Dermis blood vessel endothelial cell (primary cell): Measurements from ENCODE around the gene NRXN3. TPM values are rescaled to one million over a fixed set of nuclear protein-coding genes. Genes with fewer than 3 reads are reported as not detected.

ENCODE experiments used
- DNase-seq: peaks from one replicate; pipeline ENCODE4 v3.0.0; 2010
- total RNA-seq: library from RNA; depleted of rRNA; stranded (reverse); fragments of >200 nt; gene quantifications from 2 replicates; pipeline ENCODE4 v1.2.3, GENCODE V29; 2014

The NRXN3 gene
- total RNA-seq, 1 donor from 2014 or later: under 0.01 TPM

DNA sequence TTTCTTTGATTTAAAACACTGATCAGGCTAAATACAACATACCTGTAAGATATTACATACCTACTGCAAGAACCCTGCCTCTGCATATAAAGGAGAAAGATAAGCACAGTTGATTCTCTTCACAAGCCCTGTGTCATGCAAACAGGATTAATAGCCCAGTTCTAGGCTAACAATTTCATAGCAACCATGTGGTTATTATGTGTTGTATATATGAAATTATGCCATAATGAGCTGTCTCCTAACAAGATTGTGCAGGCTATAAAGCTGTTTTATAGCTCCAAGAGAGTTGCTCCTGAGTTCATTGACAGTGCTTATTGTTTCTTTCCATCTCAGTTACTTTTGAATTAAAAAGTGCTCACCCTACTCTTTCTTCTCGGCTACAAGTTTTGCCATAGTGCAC is 1431.9 kb downstream of the NRXN3 start:
- DNase-seq: no peak

DNA sequence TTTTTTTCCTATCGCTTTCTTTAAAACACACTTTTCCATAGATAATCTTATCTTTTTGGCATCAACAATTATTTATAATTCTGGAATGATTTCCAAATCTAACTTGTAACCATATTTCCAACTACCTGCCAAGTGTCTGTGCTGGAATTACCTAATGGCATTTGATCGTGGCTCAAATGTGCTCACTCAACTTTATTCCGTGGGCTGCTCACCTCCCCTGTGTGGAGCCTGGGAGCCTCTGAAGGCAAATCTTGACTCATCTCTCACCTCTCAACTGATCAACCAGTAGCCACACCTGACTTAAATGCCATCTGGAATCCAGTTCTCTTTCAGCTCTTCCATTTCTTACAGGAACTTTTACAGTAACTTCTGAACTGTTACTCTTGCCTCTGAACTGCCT is 1432.6 kb downstream of the NRXN3 start:
- no peak for DNase-seq

DNA sequence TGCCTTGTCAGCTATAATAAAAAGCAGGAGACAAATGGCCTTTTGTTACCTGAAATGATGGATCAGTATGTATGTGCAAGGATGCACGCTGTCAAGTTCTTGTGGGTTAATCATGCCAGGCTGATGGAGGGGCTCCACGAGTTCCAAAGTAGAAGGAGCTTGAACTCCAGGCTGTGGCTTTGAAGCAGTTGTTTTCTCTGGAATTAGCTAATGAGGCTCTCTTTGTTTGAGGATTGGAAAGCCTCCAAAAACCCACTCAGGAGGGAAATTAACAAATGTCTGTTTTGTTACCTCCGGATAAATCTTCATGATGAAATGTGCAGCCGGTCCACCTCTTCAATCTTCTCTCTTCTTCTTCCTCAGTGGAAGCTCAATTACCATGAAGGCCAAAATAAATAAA is 1435.7 kb downstream of the NRXN3 start:
- DNase-seq: peak; percentile 7

DNA sequence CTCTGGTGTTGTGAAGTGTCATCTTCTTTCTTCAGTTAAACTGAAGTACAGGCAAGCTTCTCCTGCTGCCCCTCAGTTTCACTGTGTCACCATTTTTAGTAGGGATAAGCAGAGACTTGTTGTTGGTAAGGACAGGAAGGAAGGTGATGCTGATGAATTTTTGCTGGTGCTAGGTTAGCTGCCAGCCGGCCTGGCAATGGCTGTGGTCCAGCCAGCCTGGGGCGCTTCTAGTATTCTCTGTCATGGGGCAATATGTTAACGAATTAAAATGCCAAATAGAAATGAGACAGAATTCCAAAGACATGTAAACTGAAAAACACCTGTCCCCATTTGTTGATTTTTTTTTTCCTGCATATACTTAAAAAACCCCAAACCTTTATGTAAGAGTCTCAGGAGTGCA is 1438.3 kb downstream of the NRXN3 start:
- no peak for DNase-seq

DNA sequence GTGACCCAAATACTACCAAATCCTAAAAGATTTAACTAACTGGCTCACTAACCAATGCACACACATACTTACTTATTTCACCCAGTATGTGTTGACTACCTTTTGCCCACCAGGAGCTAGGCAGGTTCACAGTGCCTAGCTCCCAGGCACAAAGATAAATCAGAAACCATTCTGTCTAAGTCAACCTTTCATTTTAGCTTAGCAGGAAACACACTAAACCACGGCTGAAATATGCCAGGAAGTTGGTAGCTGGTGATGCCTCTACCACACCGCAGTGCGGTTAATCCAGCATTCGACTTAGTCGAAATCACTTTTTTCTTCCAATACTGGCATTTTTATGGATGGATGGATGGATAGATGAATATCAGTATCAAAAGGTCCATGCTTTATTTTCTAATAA is 1443.5 kb downstream of the NRXN3 start:
- DNase-seq: no peak

DNA sequence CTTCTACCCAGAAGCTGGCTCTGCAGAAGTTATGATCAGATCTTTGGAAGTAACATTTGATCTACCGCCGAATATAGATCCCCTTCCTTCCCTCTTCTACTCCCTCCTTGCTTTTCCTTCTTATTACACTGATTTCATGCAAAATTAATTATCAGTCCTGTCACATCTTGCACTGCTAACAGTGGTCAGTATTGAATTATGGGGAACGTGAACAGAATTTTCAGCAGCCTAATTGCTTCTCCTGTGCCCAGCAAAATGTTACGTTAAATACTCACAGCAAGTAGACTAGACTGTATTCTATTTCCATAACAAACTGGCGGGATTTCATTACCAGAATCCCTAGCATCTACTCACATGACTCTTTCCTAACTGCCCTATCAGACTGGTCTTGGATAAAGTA is 1444.3 kb downstream of the NRXN3 start:
- no peak for DNase-seq

DNA sequence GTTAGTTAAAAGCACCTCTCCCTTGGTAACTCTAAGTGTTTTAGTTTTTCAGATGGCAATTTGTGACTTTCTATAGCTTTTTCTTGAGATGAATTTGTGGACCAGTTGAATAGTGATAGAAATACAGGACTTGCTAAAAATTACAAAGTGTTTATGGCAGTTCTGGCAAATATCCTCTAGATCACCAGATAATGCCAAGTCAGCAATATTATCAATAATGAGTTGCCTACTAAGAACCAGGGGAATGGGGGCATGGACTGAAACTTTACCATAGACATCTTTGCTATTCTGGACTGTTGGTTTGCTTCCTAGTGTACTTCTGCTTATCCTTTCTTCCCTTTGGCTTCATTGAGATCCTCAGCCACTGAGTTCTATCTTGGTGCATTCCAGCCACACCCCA is 1456.9 kb downstream of the NRXN3 start:
- no peak for DNase-seq

DNA sequence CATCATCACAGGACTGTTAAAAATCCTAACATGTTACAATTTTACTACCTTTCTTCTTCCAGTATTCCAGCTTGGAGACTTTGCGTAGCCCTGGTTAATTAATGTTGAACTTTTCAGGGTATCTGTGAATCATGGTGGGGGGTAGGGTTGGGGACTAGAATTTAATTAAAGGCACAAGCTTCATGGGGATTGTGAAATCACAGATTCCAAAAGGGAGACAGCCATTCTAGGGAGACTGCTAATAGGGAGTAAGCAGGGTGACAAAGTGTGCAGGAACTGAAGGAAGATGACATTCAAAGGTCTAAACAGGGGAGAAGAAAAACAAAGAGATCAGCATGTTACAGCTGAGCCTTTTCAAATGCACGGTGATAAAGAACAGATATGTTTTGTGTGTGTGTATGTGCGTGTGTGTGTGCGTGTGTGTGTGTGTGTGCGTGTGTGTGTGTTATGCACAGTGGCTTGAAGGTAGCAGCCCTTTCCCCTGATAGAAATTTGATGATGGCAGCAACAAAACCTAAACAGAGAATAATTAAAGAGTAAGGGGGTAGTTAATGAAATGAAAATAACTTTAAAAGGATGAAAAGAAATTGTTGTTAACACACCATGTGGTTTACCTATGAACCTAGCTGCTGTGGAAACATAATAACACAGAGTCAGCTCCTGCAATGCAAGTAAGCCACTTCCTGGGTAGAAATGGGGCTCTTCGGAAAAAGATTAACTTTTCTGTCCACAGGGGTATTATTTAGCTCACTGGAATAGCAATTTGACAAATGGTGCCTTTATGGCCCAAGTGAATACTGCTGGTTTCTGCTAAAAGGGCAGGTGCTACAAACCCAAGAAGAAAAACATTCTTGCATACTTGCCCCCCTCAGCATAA is 1459.5 kb downstream of the NRXN3 start:
- no peak for DNase-seq

DNA sequence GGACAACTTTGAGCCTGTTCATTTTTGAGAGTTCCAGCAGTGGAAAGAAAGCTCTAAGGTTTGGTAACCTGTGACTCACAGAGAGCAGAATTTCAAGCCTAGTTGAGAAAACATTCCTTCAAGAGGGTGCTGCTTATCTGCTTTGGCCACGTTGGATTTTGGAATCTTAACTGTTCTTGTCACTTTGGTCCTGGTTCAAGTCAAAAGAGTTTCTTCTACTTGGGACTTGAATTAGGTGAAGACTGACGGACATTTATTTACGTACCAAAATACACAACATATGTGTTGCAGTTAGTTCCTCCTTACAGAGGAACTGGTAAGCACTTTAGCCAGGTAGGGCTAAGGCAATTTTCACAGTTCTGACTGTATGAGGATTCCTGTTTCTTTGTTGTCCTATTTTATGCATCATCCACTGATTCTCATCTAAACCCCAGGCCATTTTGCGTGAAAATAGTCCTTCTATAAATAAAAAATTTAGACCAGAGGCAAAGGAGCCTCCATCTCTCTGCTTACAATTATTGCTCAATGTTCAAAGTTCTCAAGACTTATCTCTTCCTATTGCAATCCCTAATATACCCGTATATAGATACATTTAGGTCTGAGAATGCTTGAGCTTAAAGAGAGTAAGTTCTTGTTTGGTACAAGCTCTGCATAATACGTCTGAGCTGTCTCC is 1460.3 kb downstream of the NRXN3 start:
- no peak for DNase-seq

DNA sequence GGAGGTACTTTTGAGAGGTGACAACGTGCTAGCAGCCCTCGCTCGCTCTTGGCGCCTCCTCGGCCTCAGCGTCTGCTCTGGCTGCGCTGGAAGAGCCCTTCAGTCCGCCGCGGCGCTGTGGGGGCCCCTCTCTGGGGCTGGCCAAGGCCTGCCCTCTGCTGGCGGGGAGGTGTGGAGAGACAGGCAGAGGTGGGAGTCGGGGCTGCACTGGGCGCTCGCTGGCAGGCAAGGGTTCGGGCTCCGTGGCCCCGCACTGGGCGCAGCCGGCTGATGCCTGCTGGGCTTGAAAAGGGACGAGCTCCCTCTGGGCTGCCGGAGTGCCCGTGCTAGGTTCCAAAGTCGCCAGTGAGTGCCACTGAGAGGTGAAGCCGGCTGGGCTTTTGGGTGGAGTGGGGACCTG is 1461.1 kb downstream of the NRXN3 start:
- no peak for DNase-seq

DNA sequence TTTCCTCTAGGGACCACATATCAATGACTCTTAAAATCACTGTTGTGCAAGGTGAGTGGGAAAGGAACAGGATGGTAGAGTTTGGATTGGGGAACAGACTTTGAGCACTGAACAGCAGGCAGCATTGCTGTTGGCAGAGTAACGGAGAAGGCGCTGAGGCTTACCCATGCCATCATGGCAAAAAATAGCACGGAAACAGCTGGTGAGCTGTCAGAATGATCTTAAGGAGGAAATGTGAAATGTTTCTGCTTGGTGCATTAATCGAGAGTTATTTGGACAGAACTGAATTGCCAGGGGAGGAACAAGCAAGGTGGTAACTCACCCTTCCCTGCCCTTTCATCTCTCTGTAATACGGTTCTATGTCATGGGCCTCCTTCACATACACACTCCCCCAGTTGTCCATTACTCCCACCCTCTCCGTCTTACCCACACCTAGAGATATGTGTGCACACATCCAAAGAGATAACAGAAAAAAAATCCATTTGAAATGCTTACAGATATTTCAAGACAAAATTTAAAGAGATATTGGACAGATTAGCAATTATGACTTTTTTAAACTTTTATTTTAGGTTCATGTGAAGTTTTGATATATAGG is 1468.6 kb downstream of the NRXN3 start:
- DNase-seq: peak; percentile 1

DNA sequence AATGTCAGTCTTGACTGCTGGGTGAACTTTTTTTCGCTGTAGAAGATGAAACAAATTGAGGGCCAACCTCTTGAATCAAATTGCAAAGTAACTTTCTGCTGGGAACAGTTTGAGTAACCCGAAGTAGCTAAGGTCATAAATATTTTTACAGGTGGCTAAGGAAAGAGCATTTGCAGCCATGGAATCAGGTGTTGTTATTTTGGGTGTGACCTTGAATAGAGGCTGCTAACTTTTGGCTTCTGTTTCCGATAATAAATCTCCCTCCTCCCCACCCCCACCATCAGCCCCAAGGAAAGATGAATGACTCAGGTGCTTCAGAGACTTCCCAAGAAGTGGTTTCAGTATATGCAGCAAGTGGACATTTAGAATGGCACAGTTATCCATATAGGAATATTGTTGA is 1469.4 kb downstream of the NRXN3 start:
- DNase-seq: no peak

DNA sequence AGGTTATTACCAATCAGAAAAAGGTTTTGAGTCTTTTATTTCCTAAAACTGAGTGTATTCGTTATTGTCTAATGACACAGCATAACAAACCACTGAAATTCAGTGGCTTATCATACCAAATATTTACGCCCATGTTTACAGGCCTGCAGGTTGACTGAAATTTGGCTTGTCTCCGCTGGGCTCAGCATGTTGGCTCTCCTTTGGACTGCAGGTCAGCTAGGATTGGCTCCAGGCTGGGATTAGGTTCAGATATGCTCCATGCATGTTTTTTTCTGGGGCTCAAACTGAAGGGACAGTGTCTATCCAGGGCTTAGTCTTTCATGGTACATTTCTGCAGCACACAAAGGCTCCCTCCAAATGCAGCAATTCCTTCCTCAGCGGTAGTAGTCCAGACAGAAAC is 1471.2 kb downstream of the NRXN3 start:
- DNase-seq: no peak

DNA sequence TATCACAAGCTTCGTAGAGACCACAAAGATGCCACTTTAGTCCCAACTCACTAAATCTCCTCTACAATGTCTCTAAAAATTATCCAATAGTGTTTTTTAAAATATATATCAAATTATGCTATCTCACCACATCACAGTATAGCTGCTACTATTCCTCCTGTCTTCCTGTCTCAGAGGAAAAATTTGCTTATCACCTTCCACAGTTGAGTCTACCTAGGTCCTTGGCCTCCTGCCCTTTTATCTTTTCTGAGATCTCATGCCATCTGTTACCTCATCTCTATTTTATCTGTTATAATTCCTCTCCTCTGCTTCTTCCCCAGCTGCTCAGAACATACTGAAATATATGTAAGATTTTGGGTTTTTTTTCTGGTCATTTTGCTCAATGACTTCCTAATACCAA is 1473.0 kb downstream of the NRXN3 start:
- DNase-seq: no peak

DNA sequence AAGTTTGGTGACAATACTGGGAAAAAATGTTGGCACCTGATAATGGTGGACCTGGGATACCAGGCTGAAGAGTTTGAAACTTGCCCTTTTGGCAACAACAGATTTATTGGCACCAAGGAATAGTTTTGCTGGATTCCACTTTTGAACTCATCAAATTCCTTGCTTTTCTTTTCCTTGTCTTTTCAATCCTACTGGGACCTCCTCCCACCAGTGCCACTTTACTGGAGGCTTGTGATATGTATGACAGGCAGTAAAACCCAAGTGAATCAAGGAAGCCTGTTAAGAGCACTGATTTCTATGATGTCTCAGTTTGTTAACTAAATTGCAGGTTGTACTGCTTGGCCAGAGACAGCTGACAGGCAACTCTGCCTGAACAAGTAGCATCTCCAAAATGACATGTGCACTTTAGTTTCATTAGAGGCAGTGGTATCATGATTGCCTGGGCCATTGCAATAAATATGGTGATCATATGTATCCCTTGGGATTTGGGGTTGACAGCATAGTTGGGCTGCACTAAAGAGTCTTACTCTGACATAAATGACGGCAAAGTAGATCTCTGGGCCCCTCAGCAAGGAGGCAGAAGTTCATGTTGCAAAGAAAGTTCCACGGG is 1475.7 kb downstream of the NRXN3 start:
- no peak for DNase-seq

DNA sequence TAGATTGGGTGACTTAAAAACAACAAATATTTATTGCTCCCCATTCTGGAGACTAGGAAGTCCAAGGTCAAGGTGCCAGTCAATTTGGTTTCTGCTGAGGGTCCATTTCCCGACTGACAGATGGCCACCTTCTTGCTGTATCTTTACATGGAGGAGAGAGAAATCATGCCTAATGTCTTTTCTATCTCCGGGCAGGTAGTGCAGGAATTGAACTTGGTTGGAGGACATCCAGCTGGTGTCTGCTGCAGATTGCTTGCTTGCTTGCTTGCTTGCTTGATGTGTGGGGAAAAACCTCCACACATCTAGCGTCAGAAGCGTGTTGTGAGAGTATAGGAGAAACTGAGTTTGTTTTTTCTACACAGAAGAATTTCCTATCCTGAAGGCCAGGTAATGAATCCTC is 1479.7 kb downstream of the NRXN3 start:
- DNase-seq: no peak

DNA sequence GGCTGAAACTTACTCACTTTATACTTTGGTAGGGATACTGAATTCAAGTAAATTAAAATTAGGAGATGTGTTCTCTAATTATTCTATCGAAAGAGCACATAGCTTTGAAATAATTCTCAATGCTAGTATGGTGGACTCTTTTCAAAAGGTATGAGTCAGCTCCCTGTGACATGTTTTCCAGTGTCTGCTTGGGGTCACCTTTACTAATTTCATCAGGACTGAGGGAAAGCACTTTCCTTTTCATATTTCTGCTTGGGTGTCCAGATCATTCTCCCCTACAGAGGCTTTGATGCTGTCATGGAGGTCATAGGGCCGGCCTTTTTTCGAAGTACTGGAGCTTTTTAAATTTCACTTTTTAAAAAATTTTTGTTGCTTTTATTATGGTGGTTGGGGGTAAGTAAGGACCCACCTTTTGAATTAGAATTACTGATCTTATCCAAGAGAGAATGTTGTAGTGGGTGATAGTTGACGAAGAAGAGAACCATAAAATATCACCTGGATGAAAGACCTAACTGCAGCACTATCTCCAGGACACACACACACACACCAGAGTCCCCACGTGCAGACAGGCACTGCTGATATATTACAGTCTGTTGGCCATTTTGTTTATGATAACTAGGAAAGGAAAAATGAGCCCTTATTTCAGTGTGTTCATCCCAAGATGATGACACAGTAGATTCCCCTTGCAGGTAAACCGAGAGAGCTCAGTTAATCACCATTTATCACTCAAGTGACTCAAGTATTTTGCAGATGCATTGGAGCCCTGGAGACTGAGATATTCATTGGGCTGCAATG is 1482.5 kb downstream of the NRXN3 start:
- DNase-seq: no peak

DNA sequence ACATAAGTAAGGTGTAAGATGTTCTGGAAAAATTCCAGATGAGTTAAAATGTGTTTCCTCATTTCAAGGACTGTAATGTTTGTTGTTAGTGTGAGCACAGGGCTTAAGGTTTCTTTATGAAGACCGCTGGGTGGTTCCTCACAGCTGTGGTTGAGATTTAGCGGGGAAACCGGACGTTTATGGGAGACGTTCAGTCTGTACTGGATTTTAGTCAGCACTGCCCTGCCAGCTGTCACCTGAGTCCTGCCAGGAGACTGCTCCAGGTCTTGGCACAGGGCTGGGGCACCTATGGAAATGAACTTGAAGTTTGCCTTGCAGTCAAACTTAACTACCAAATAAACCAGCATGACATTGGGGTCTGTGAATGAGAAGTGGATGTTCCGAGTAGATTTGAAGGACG is 1485.9 kb downstream of the NRXN3 start:
- DNase-seq: no peak

DNA sequence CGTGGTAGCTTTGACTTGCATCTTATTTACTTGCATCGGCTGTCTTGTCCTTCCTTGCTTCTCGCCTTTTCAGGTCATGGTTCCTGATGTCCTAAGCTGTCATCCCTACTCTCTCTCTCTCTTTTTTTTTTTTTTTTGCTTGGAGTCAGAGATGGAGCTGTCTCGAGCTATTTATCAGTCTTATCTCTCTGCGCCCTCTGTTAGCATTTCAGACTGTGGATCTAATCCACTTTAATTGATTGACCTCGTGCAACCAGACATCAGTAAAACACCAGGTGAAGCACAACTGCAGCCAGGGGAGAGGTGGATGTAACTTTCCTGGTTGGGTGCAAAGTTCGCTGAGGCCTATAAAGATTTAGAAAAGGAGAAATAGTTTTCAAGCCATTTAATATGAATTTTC is 1486.3 kb downstream of the NRXN3 start:
- no peak for DNase-seq

DNA sequence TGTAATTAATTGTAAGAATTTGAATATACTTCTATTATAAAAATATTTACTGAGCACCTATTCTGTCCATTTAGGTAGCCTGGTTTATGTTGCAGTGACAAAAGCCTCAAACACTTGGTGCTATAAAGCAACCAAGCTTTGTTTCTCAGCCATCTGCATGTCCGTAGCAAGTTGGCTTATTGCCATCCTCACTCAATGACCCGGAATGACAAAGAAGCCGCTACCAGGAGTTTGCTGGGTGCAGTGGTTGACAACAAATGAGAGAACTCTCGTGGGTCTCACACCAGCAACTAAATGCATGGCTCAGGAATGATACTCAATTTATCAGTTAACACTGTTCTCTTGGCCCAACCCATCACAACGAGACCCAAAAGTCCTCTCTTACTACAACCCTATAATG is 1488.0 kb downstream of the NRXN3 start:
- DNase-seq: no peak

DNA sequence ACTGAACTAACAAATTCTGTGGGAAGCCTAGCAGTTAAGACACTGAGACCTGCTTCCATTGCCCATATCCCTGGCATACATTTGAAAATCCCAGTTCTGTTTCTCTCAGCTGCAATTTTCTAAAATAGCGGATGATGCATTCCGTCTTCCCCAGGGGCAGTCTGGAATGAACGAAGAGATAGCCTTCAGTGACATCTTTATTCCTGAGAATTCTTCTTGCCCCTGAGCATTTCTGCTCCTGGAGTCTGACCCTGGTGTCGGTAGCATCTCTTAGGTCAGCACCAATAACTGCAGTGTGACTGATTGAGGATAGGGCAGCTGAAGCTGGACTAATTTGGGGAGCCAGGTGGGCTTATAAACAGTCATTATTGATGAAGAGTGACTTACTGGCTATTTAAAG is 1488.6 kb downstream of the NRXN3 start:
- no peak for DNase-seq

DNA sequence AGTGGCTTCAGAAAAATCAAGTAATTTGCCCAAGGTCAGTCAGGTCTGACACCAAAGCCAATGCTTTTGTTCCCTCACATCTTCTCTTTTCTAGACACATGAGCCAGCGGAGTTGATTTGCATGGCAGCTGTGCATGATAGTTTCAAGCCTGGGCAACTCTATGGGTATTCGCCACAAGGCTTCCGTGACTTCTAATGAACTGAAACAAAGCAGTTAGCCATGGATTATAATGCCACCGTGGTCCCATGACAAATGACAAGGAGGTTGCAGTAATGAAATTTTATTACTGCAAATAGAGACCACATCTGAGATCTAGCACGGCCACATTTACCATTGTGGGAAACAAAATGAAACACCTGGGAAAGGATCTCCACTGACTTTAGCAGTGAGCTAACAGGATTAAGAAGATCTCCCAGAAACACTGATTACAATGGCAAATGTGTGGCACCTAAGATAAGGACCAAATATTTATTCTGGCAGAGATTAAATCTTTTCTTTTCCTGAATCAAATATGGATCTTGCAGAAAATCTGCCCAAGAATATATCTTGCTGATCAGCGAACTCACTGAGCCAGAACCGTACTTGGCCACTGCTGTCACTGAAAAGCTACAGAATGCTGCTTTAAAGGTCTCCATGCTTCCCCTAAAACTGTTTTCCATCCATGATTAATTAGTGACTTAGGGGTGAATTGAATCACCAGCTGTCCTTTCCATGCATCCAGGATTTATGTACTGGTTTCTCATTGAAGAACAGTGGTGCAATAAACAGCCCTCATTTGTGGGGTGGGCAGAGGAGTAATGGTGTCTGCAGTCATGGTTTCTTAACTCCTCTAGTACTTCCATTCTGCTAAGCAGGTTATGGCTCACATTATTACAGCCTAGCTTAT is 1490.1 kb downstream of the NRXN3 start:
- no peak for DNase-seq
